ENCODE measurements around the gene APOC3. TPM values are rescaled to one million over a fixed set of nuclear protein-coding genes. Genes with fewer than 3 reads are reported as not detected.
A peak's percentile ranks its signal among the peaks of the same experiment; 100 is the strongest.

APOC3 gene
- polyA plus RNA-seq, 1 donor, result 1,751 TPM

DNA sequence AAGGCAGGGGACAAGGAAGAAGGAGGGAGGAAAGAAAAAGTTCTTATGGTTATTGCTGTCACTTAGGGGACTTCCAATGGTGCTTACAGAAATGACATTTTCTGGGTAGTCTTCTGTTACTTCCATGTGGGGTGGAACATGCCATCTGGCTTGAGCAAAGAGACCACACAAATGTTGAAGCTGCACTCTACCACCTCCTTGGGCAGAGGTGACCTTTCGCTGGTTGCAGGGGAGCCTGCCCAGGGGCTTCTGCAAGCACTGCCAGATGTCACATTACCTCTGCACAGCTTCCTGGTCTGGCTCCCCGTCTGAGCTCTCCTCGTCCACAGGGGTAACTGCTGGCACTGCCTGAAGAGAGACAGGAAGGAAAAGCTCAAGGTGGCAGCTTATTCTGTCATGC is 40.3 kb downstream of the APOC3 start:
- Histone ChIP-seq H3K27ac (ENCODE audit: low read length) (no peak overlapping the region), H3K36me3 (ENCODE audit: control insufficient read depth, insufficient read depth, low read length) (peaks cover 70% of the 10 kb centered on the region), H3K9me3 (ENCODE audit: control insufficient read depth, low read depth, low read length) (no peaks in the 10 kb centered on the region), H3K4me3 (ENCODE audit: low read length) (no peak overlapping the region), H3K4me1 (ENCODE audit: control insufficient read depth, insufficient read depth, low read length) (peaks cover 32% of the 10 kb centered on the region), H3K27me3 (ENCODE audit: control insufficient read depth, insufficient read depth, low read length) (no peaks in the 10 kb centered on the region)
- WGBS (ENCODE audit: insufficient coverage, low lambda C conversion rate), result no CpG with 5 or more reads among the region's 3 CpGs
- no peak for DNase-seq

- 78% methylated on average over 2 of the region's 3 CpGs for WGBS (ENCODE audit: insufficient coverage, low lambda C conversion rate)
- Histone ChIP-seq H3K27me3 (ENCODE audit: control insufficient read depth, insufficient read depth, low read length) (no peaks in the 10 kb centered on the region), H3K27ac (ENCODE audit: low read length) (no peak overlapping the region), H3K4me3 (ENCODE audit: low read length) (no peak overlapping the region), H3K36me3 (ENCODE audit: control insufficient read depth, insufficient read depth, low read length) (peaks cover 75% of the 10 kb centered on the region), H3K9me3 (ENCODE audit: control insufficient read depth, low read depth, low read length) (no peaks in the 10 kb centered on the region), H3K4me1 (ENCODE audit: control insufficient read depth, insufficient read depth, low read length) (peaks cover 26% of the 10 kb centered on the region)
- DNase-seq, result no peak
Observed at GRCh38 chr11:116871248-116871647, 41.5 kb downstream of the APOC3 start.

GRCh38 chr11:116873381-116873780 is 43.7 kb downstream of the APOC3 start:
- no peak for DNase-seq
- H3K9me3 ChIP-seq (ENCODE audit: control insufficient read depth, low read depth, low read length), result no peaks in the 10 kb centered on the region
- H3K36me3 ChIP-seq (ENCODE audit: control insufficient read depth, insufficient read depth, low read length), result peaks cover 60% of the 10 kb centered on the region
- no peaks in the 10 kb centered on the region for H3K27me3 ChIP-seq (ENCODE audit: control insufficient read depth, insufficient read depth, low read length)
- WGBS (ENCODE audit: insufficient coverage, low lambda C conversion rate), result no CpG with 5 or more reads among the region's 11 CpGs
- H3K4me1 ChIP-seq (ENCODE audit: control insufficient read depth, insufficient read depth, low read length), result peaks cover 22% of the 10 kb centered on the region
- no peak overlapping the region for H3K4me3 ChIP-seq (ENCODE audit: low read length)
- peak overlapping the region; percentile 73 for H3K27ac ChIP-seq (ENCODE audit: low read length)

- no CpG with 5 or more reads among the region's 2 CpGs for WGBS (ENCODE audit: insufficient coverage, low lambda C conversion rate)
- peaks cover 52% of the 10 kb centered on the region for H3K36me3 ChIP-seq (ENCODE audit: control insufficient read depth, insufficient read depth, low read length)
- H3K4me1 ChIP-seq (ENCODE audit: control insufficient read depth, insufficient read depth, low read length), result peaks cover 22% of the 10 kb centered on the region
- H3K27me3 ChIP-seq (ENCODE audit: control insufficient read depth, insufficient read depth, low read length), result no peaks in the 10 kb centered on the region
- H3K27ac ChIP-seq (ENCODE audit: low read length), result peak overlapping the region; percentile 73
- peak; percentile 35 to 55 for DNase-seq
- H3K9me3 ChIP-seq (ENCODE audit: control insufficient read depth, low read depth, low read length), result no peaks in the 10 kb centered on the region
- no peak overlapping the region for H3K4me3 ChIP-seq (ENCODE audit: low read length)
Observed at GRCh38 chr11:116874251-116874650, 44.5 kb downstream of the APOC3 start.

- WGBS (ENCODE audit: insufficient coverage, low lambda C conversion rate), result no CpG with 5 or more reads among the region's 7 CpGs
- Histone ChIP-seq H3K27me3 (ENCODE audit: control insufficient read depth, insufficient read depth, low read length) (no peaks in the 10 kb centered on the region), H3K4me3 (ENCODE audit: low read length) (no peak overlapping the region), H3K4me1 (ENCODE audit: control insufficient read depth, insufficient read depth, low read length) (peaks cover 22% of the 10 kb centered on the region), H3K36me3 (ENCODE audit: control insufficient read depth, insufficient read depth, low read length) (peaks cover 43% of the 10 kb centered on the region), H3K9me3 (ENCODE audit: control insufficient read depth, low read depth, low read length) (no peaks in the 10 kb centered on the region), H3K27ac (ENCODE audit: low read length) (peak overlapping the region; percentile 52)
- DNase-seq, result no peak
Observed at GRCh38 chr11:116875194-116875593, 45.5 kb downstream of the APOC3 start.

- 60% methylated on average over 1 of the region's 8 CpGs for WGBS (ENCODE audit: insufficient coverage, low lambda C conversion rate)
- Histone ChIP-seq H3K36me3 (ENCODE audit: control insufficient read depth, insufficient read depth, low read length) (peaks cover 39% of the 10 kb centered on the region), H3K27ac (ENCODE audit: low read length) (peak overlapping the region; percentile 2)
Observed at GRCh38 chr11:116876656-116877055, 46.9 kb downstream of the APOC3 start.

DNA sequence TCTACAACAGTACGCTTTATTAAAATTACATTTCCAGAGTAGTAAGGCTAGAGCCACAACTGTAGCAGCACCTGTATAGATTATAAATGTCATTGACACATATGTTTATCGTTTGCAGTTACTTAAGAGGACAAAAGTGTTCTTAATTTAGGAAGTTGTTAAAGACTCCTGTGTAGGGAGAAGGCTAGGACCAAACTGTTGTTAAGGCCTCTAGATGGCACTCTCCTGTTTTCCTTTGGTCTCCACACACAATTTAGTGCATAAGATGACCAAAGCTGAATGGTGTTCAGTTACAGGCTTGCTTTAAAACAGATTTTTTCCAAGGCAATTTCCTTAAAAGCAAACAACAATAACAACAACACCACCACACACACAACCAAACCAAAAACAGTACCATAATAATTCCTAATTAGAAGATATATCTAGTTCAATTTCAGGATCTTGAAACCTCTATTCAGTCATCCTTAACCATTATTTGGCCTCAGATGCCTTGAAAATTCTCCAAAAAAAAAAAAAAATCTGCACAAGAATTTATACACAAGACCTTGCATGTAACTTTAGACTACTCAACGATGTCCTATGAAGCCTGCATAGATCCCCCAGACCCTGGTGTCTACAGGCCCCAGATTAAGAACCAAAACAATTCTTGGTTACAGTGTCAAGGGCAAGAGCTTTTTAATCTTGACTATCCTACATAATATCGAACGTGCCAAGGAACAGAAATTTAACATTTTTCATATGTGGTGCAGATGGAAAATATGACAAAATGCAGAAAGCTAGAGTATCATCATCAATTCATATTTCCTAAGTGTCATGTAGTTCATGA is 50.3 kb downstream of the APOC3 start:
- Histone ChIP-seq H3K4me3 (ENCODE audit: low read length) (no peak overlapping the region), H3K4me1 (ENCODE audit: control insufficient read depth, insufficient read depth, low read length) (peaks cover 2% of the 10 kb centered on the region), H3K27me3 (ENCODE audit: control insufficient read depth, insufficient read depth, low read length) (no peaks in the 10 kb centered on the region), H3K27ac (ENCODE audit: low read length) (no peak overlapping the region), H3K36me3 (ENCODE audit: control insufficient read depth, insufficient read depth, low read length) (peaks cover 16% of the 10 kb centered on the region), H3K9me3 (ENCODE audit: control insufficient read depth, low read depth, low read length) (no peaks in the 10 kb centered on the region)
- DNase-seq, result peak; percentile 34 to 46
- WGBS (ENCODE audit: insufficient coverage, low lambda C conversion rate), result 71% methylated on average over 3 of the region's 5 CpGs

More at GRCh38 chr11:116876656-116877055, 46.9 kb downstream of the APOC3 start:
- Histone ChIP-seq H3K9me3 (ENCODE audit: control insufficient read depth, low read depth, low read length) (no peaks in the 10 kb centered on the region), H3K27me3 (ENCODE audit: control insufficient read depth, insufficient read depth, low read length) (no peaks in the 10 kb centered on the region), H3K4me3 (ENCODE audit: low read length) (no peak overlapping the region), H3K4me1 (ENCODE audit: control insufficient read depth, insufficient read depth, low read length) (peaks cover 22% of the 10 kb centered on the region)
- peak in 1 of 2 donors; percentile 40 for DNase-seq

GRCh38 chr11:116881143-116881542 is 51.4 kb downstream of the APOC3 start:
- no peaks in the 10 kb centered on the region for H3K27me3 ChIP-seq (ENCODE audit: control insufficient read depth, insufficient read depth, low read length)
- H3K9me3 ChIP-seq (ENCODE audit: control insufficient read depth, low read depth, low read length), result no peaks in the 10 kb centered on the region
- no peak overlapping the region for H3K27ac ChIP-seq (ENCODE audit: low read length)
- no peaks in the 10 kb centered on the region for H3K4me1 ChIP-seq (ENCODE audit: control insufficient read depth, insufficient read depth, low read length)
- no peak overlapping the region for H3K4me3 ChIP-seq (ENCODE audit: low read length)
- DNase-seq, result no peak
- no CpG with 5 or more reads among the region's 6 CpGs for WGBS (ENCODE audit: insufficient coverage, low lambda C conversion rate)
- peaks cover 5% of the 10 kb centered on the region for H3K36me3 ChIP-seq (ENCODE audit: control insufficient read depth, insufficient read depth, low read length)

DNA sequence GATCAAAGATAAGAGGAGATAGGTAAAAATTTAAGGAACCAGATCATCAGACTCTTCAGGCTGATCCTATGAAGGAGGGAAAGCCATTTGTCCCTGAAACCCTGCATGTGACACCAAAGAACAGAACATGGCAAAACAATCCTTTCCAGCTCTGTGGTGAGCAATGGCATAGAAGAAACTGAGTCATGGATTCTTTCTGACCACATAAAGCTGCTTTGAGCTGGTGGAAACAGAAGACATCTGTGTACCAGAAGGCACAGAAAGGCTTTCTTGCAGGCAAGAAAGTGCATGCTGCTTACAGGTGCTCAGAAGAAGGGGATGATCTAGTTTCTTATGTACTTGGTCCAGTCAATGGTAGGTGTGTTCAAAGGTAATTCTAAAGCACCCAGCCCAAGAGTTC is 52.7 kb downstream of the APOC3 start:
- DNase-seq, result no peak
- H3K9me3 ChIP-seq (ENCODE audit: control insufficient read depth, low read depth, low read length), result no peaks in the 10 kb centered on the region
- H3K4me3 ChIP-seq (ENCODE audit: low read length), result no peak overlapping the region
- no peaks in the 10 kb centered on the region for H3K4me1 ChIP-seq (ENCODE audit: control insufficient read depth, insufficient read depth, low read length)
- H3K27ac ChIP-seq (ENCODE audit: low read length), result no peak overlapping the region
- H3K36me3 ChIP-seq (ENCODE audit: control insufficient read depth, insufficient read depth, low read length), result peaks cover 6% of the 10 kb centered on the region
- H3K27me3 ChIP-seq (ENCODE audit: control insufficient read depth, insufficient read depth, low read length), result no peaks in the 10 kb centered on the region
